K562 (cell line): Measurements from ENCODE around the gene SEPTIN1. TPM values are rescaled to one million over a fixed set of nuclear protein-coding genes. Genes with fewer than 3 reads are reported as not detected.

Experiments used
- CHD7 ChIP-seq: fragments of 200-600 bp; sonication (generic); IDR thresholded peaks from one replicate; pipeline ENCODE4 v1.6.1; 2012; ENCODE audit warnings: mild to moderate bottlenecking, low read depth, low read length, inconsistent platforms
- HINFP ChIP-seq: fragments of 450-650 bp; conservative IDR thresholded peaks from 2 replicates; pipeline ENCODE4 v1.6.1; 2016; ENCODE audit warnings: missing genetic modification characterization, low read depth, mild to moderate bottlenecking, control low read depth, missing compliant biosample characterization
- MBD1 ChIP-seq: fragments of 250-450 bp; sonication (Bioruptor Pico); IDR thresholded peaks from 2 replicates; pipeline ENCODE4 v1.8.0; 2022; ENCODE audit warnings: inconsistent platforms
- NFIC ChIP-seq: fragments of 450-650 bp; IDR thresholded peaks from 2 replicates; pipeline ENCODE4 v1.6.1; 2017; ENCODE audit warnings: mild to moderate bottlenecking, inconsistent platforms
- TBL1XR1 ChIP-seq, 2 experiments: IDR thresholded peaks; 2 replicates each; pipeline ENCODE4 v1.6.1; 2012; ENCODE audit warnings: improper control_type of control experiment in 2 of 2, low read length in 2 of 2, mild to moderate bottlenecking in 1 of 2
- TOE1 ChIP-seq, 2 experiments: fragments of 450-650 bp in 1 of 2; sonication (generic) in 1 of 2; formaldehyde crosslinking in 1 of 2; IDR thresholded peaks; 2 replicates each; pipeline versions ENCODE4 v1.7.1 to v1.8.0; 2016 to 2022; ENCODE audit warnings: borderline replicate concordance in 2 of 2, mild to moderate bottlenecking in 2 of 2, antibody characterized with exemption in 1 of 2, inconsistent platforms in 1 of 2, low read depth in 1 of 2, missing genetic modification reagents in 1 of 2, moderate library complexity in 1 of 2
- ZNF280A ChIP-seq: fragments of 450-650 bp; IDR thresholded peaks from 2 replicates; pipeline ENCODE4 v1.6.1; 2018; ENCODE audit warnings: mild to moderate bottlenecking, low read depth; ENCODE audit not compliant: partially characterized antibody
- polyA plus RNA-seq, 8 experiments: library from polyadenylated mRNA; depleted of rRNA in 4 of 8; stranded (reverse) in 5 of 8; unstranded in 3 of 8; fragments of >200 nt; fragmentation: Nextera tagmentation in 2 of 8; fragmentation: Illumina TruSeq in 1 of 8; extraction: Ambion mirVana in 2 of 8; extraction: Trizol in 1 of 8; gene quantifications; 2 replicates each; pipeline versions ENCODE4 v1.2.1 to v1.2.3, GENCODE V29; 2011 to 2014; ENCODE audit warnings: inconsistent platforms in 1 of 8, missing spikeins in 1 of 8
- total RNA-seq, 7 experiments: library from RNA; depleted of rRNA in 6 of 7; stranded (reverse); fragments of >200 nt in 6 of 7; fragmentation: Illumina TruSeq in 2 of 7; extraction: Trizol in 2 of 7; gene quantifications; 2 replicates each; pipeline versions ENCODE4 v1.2.1 to v1.2.3, GENCODE V29; 2011 to 2021; ENCODE audit warnings: low replicate concordance in 1 of 7
- TF ChIP-seq, protein P1 (sequence below): fragments of 450-650 bp; formaldehyde crosslinking; IDR thresholded peaks from 2 replicates; pipeline ENCODE4 v1.4.0; 2022; ENCODE audit warnings: missing genetic modification characterization

The SEPTIN1 gene
- total and polyA plus RNA-seq, 9 of the 15 experiments (the other 6 are each of a cell fraction or from before 2014, with no cell fraction given): 0.23 to 5.6 (median 1.7) TPM; not detected in 1

- TF ChIP-seq CHD7: no peak
- no peak for TF ChIP-seq HINFP (tag)
- peak; percentile 27; the same call in 1 of the 2 replicates for TF ChIP-seq TOE1 (IDR thresholded peaks at IDR 0.05; ENCODE audit: borderline replicate concordance)
- no peak for TF ChIP-seq TOE1 (CRISPR knock-in tag; IDR thresholded peaks at IDR 0.05; ENCODE audit: borderline replicate concordance, low read depth)
- TF ChIP-seq MBD1: no peak
- no peak for TF ChIP-seq TBL1XR1 (IDR thresholded peaks at IDR 0.05; ENCODE audit: low read length in 2 of 2)
- no peak for TF ChIP-seq ZNF280A
- TF ChIP-seq, protein P1, sequence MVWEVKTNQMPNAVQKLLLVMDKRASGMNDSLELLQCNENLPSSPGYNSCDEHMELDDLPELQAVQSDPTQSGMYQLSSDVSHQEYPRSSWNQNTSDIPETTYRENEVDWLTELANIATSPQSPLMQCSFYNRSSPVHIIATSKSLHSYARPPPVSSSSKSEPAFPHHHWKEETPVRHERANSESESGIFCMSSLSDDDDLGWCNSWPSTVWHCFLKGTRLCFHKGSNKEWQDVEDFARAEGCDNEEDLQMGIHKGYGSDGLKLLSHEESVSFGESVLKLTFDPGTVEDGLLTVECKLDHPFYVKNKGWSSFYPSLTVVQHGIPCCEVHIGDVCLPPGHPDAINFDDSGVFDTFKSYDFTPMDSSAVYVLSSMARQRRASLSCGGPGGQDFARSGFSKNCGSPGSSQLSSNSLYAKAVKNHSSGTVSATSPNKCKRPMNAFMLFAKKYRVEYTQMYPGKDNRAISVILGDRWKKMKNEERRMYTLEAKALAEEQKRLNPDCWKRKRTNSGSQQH (CRISPR knock-in tag): no peak
- no peak for TF ChIP-seq NFIC
Observed at GRCh38 chr16:30430428-30430970, 48.1 kb upstream of the SEPTIN1 start (continued).
